IMR-90 (cell line): Measurements from ENCODE around the gene NENF. TPM values are rescaled to one million over a fixed set of nuclear protein-coding genes. Genes with fewer than 3 reads are reported as not detected.
"Not testable (repeated sequence)": the region's sequence is repeated elsewhere in the genome, so short reads cannot be mapped to it uniquely, and the experiment has no call there.

Experiments
- ATAC-seq: fragments of 200-7000 bp; cut with Tn5 transposase; 2 replicates; pipeline ENCODE4 v1.9.1; 2020; ENCODE audit warnings: low read depth, mild to moderate bottlenecking, moderate library complexity
- BruUV-seq: library from RNA; stranded (reverse); fragments of 400-500 nt; replicated peaks from 2 replicates; lab custom pipeline; 2021; lab: Mats Ljungman, UMichigan
- CTCF ChIA-PET: fragments of 300-600 bp; formaldehyde crosslinking; extraction: SDS; loops from one replicate; lab custom pipeline; 2021; ENCODE audit warnings: antibody characterized with exemption; lab: Yijun Ruan, JAX
- POLR2A ChIA-PET: fragments of 300-600 bp; sonication (Branson Sonifier 250); formaldehyde crosslinking; loops from one replicate; lab custom pipeline; 2022; ENCODE audit warnings: antibody characterized with exemption; ENCODE audit not compliant: unreplicated experiment; lab: Charles Lee
- DNase-seq: peaks from one replicate; pipeline ENCODE4 v3.0.0; 2013
- H2AFZ ChIP-seq: replicated peaks from 2 replicates; pipeline ENCODE3; 2013; ENCODE audit warnings: low read length, mild to moderate bottlenecking; ENCODE audit not compliant: poor library complexity
- H2AK5ac ChIP-seq: 2 replicates; pipeline ENCODE4 v1.6.1; 2013; ENCODE audit warnings: low read depth, low read length, inconsistent platforms
- H2AK9ac ChIP-seq: replicated peaks from 2 replicates; pipeline ENCODE3; 2013; ENCODE audit warnings: mild to moderate bottlenecking, low read depth, low read length, moderate library complexity; ENCODE audit not compliant: poor library complexity
- H2BK120ac ChIP-seq: 2 replicates; pipeline ENCODE4 v1.6.1; 2013; ENCODE audit warnings: low read depth, low read length, inconsistent platforms
- H2BK15ac ChIP-seq: 3 replicates; pipeline ENCODE4 v1.6.1; 2013; ENCODE audit warnings: low read depth, low read length, inconsistent platforms
- H2BK20ac ChIP-seq: 2 replicates; pipeline ENCODE4 v1.6.1; 2013; ENCODE audit warnings: low read depth, mild to moderate bottlenecking, inconsistent platforms, low read length, moderate library complexity
- H2BK5ac ChIP-seq: 2 replicates; pipeline ENCODE4 v1.6.1; 2013; ENCODE audit warnings: mild to moderate bottlenecking, low read depth, low read length, inconsistent platforms; ENCODE audit not compliant: poor library complexity, severe bottlenecking
- H3K14ac ChIP-seq: replicated peaks from 2 replicates; pipeline ENCODE4 v1.6.1; 2013; ENCODE audit warnings: low read depth, low read length, inconsistent platforms
- H3K18ac ChIP-seq: 2 replicates; pipeline ENCODE4 v1.6.1; 2013; ENCODE audit warnings: low read depth, low read length, control low read depth
- H3K23ac ChIP-seq: 2 replicates; pipeline ENCODE4 v1.6.1; 2013; ENCODE audit warnings: low read depth, low read length, inconsistent platforms
- H3K27ac ChIP-seq: 2 replicates; pipeline ENCODE4 v1.5.1; 2013; ENCODE audit warnings: mild to moderate bottlenecking, control low read depth, low read length; ENCODE audit not compliant: insufficient read depth
- H3K27me3 ChIP-seq: 2 replicates; pipeline ENCODE4 v1.6.1; 2013; ENCODE audit warnings: low read length; ENCODE audit not compliant: control insufficient read depth, insufficient read depth
- H3K36me3 ChIP-seq: 2 replicates; pipeline ENCODE4 v1.6.1; 2013; ENCODE audit warnings: low read length, mixed read lengths; ENCODE audit not compliant: control insufficient read depth, insufficient read depth
- H3K4ac ChIP-seq: 2 replicates; pipeline ENCODE4 v1.6.1; 2013; ENCODE audit warnings: low read depth, low read length, inconsistent platforms
- H3K4me1 ChIP-seq: 2 replicates; pipeline ENCODE4 v1.6.1; 2013; ENCODE audit warnings: low read length, mixed read lengths; ENCODE audit not compliant: control insufficient read depth, insufficient read depth
- H3K4me2 ChIP-seq: 2 replicates; pipeline ENCODE4 v1.6.1; 2013; ENCODE audit warnings: low read depth, mild to moderate bottlenecking, control low read depth, low read length, moderate library complexity
- H3K4me3 ChIP-seq: 2 replicates; pipeline ENCODE4 v1.5.1; 2013; ENCODE audit warnings: low read depth, mild to moderate bottlenecking, control low read depth, low read length, moderate library complexity; ENCODE audit not compliant: insufficient read depth
- H3K56ac ChIP-seq: 2 replicates; pipeline ENCODE4 v1.6.1; 2013; ENCODE audit warnings: low read length, inconsistent platforms; ENCODE audit not compliant: insufficient read depth; ENCODE audit errors: extremely low read depth
- H3K79me1 ChIP-seq, 2 experiments: 2 replicates each; pipeline ENCODE4 v1.6.1; 2013; ENCODE audit warnings: low read length in 2 of 2, inconsistent platforms in 1 of 2, low read depth in 1 of 2
- H3K9ac ChIP-seq: 2 replicates; pipeline ENCODE4 v1.6.1; 2013; ENCODE audit warnings: low read depth, low read length, control low read depth
- H3K9me1 ChIP-seq: 2 replicates; pipeline ENCODE4 v1.6.1; 2013; ENCODE audit warnings: low read length, inconsistent platforms; ENCODE audit not compliant: insufficient read depth
- H3K9me3 ChIP-seq: 2 replicates; pipeline ENCODE4 v1.6.1; 2013; ENCODE audit warnings: low read length; ENCODE audit not compliant: control insufficient read depth, insufficient read depth
- H4K20me1 ChIP-seq: 2 replicates; pipeline ENCODE4 v1.6.1; 2013; ENCODE audit warnings: low read length, inconsistent platforms; ENCODE audit not compliant: insufficient read depth
- H4K5ac ChIP-seq: 2 replicates; pipeline ENCODE4 v1.6.1; 2013; ENCODE audit warnings: mild to moderate bottlenecking, low read depth, low read length, control low read depth
- H4K8ac ChIP-seq, 2 experiments: 2 replicates each; pipeline ENCODE4 v1.6.1; 2013; ENCODE audit warnings: low read depth in 2 of 2, low read length in 2 of 2, control low read depth in 1 of 2, inconsistent platforms in 1 of 2
- H4K91ac ChIP-seq: 2 replicates; pipeline ENCODE4 v1.6.1; 2013; ENCODE audit warnings: low read depth, low read length, inconsistent platforms; ENCODE audit not compliant: insufficient read depth
- CEBPB ChIP-seq: IDR thresholded peaks from 2 replicates; pipeline ENCODE4 v1.6.1; 2012; ENCODE audit warnings: low read depth, low read length, improper control_type of control experiment
- MAFK ChIP-seq: IDR thresholded peaks from 2 replicates; pipeline ENCODE4 v1.6.1; 2012; ENCODE audit warnings: low read depth, low read length, improper control_type of control experiment
- WGBS, 2 experiments: methylation state at CpG; one replicate each; pipeline versions ENCODE4 v1.1.5 to v1.1.7; 2013; ENCODE audit warnings: missing lambda C conversion rate in 2 of 2; ENCODE audit not compliant: insufficient read length in 1 of 2; ENCODE audit errors: extremely low coverage in 2 of 2; 5-methylcytosine and 5-hydroxymethylcytosine counted together
- dilution Hi-C: fragments of 300-500 bp; cut with HindIII; formaldehyde crosslinking; loops from one replicate; pipeline ENCODE4 v1.14.3; 2018; ENCODE audit warnings: low sequenced_read_pairs; ENCODE audit not compliant: unreplicated experiment
- in situ Hi-C: fragments of 300-500 bp; cut with MboI; formaldehyde crosslinking; loops from 3 replicates; pipeline ENCODE4 v1.14.3; 2019; ENCODE audit warnings: low sequenced_read_pairs, inconsistent platforms, mixed read lengths
- intact Hi-C: fragments of 100-400 bp; cut with micrococcal nuclease; formaldehyde crosslinking; loops from 2 replicates; pipeline ENCODE4 v1.10.0; 2022
- polyA plus RNA-seq, 3 experiments: library from polyadenylated mRNA; depleted of rRNA; stranded (reverse); fragments of >200 nt; gene quantifications; 2 replicates each; pipeline ENCODE4 v1.2.3, GENCODE V29; 2012; ENCODE audit warnings: low replicate concordance in 1 of 3
- total RNA-seq: library from RNA; depleted of rRNA; stranded (reverse); fragments of >200 nt; gene quantifications from 2 replicates; pipeline ENCODE4 v1.2.3, GENCODE V29; 2012

NENF gene
- total and polyA plus RNA-seq, 2 of the 4 experiments (the other 2 are of a cell fraction), result 16.0 to 40.4 TPM

DNA sequence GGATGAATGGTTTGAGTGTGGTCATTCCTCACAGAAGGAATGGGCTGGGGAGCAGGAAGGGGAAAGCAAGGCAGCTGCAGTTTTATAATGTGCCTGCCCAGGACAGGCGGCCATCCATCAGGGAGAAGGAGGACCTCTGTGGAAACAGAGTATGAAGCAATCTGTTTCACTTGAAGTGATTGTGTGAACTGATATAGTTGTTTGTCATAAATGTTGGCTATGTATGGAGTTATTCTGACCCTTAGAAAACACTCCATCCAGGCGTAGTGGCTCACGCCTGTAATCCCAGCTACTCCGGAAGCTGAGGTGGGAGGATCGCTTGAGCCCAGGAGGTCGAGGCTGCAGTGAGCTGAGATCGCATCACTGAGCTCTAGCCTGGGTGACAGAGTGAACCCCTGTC lies 46.5 kb downstream of the NENF start:
- H3K4me2 ChIP-seq, result no peak overlapping the region
- no peak overlapping the region for H3K27ac ChIP-seq
- no peak overlapping the region for H3K18ac ChIP-seq
- ChIA-PET CTCF (no interaction called here), POLR2A (interaction anchor here (1.1 kb wide), 1 partner anchor 9 kb away, joined by 3 read pairs; no protein-coding TSS in a partner anchor)
- in situ Hi-C loops, result loop anchor here (5.0 kb wide), 1 partner anchor 298 kb away; no protein-coding TSS in a partner anchor
- peaks cover 4% of the 10 kb centered on the region; the same call in 1 of the 2 replicates for H3K27me3 ChIP-seq
- H4K5ac ChIP-seq, result no peak overlapping the region
- H2AK9ac ChIP-seq, result no peak overlapping the region
- no peak overlapping the region for H3K23ac ChIP-seq
- H4K91ac ChIP-seq, result no peak overlapping the region
- no peak overlapping the region for H3K9ac ChIP-seq
- intact Hi-C loops, result loop anchor here (5.0 to 10.0 kb wide), 2 partner anchors 78 to 276 kb away; no protein-coding TSS in a partner anchor
- peaks cover 9% of the 10 kb centered on the region for H3K4me1 ChIP-seq
- no peaks in the 10 kb centered on the region for H3K79me1 ChIP-seq
- H2AFZ ChIP-seq, result no peak overlapping the region
- no peak overlapping the region for H3K14ac ChIP-seq
- no peak overlapping the region for H2BK5ac ChIP-seq
- dilution Hi-C loops, result no loop called here
- no peaks in the 10 kb centered on the region for H3K9me3 ChIP-seq
- H3K36me3 ChIP-seq, result no peaks in the 10 kb centered on the region
- DNase-seq (no peak), ATAC-seq (no peak)
- H4K8ac ChIP-seq, result no peak overlapping the region
- TF ChIP-seq CEBPB, result peak; percentile 44
- TF ChIP-seq MAFK, result no peak
- no peak overlapping the region for H3K56ac ChIP-seq
- H2BK15ac ChIP-seq, result no peak overlapping the region
- H4K20me1 ChIP-seq, result no peaks in the 10 kb centered on the region
- WGBS, 2 experiments, result 78% methylated on average over 4 of the region's 7 CpGs; no CpG with 5 or more reads in 1 of the 2 experiments
- H3K4ac ChIP-seq, result 0 out of 2 replicates have a peak overlapping the region, but pooled peaks have one; percentile 1
- H2AK5ac ChIP-seq, result no peak overlapping the region
- H2BK20ac ChIP-seq, result no peak overlapping the region
- BruUV-seq, result no TSS peak
- H2BK120ac ChIP-seq, result no peak overlapping the region
- H3K9me1 ChIP-seq, result peaks cover 15% of the 10 kb centered on the region
- H3K4me3 ChIP-seq, result no peak overlapping the region

DNA sequence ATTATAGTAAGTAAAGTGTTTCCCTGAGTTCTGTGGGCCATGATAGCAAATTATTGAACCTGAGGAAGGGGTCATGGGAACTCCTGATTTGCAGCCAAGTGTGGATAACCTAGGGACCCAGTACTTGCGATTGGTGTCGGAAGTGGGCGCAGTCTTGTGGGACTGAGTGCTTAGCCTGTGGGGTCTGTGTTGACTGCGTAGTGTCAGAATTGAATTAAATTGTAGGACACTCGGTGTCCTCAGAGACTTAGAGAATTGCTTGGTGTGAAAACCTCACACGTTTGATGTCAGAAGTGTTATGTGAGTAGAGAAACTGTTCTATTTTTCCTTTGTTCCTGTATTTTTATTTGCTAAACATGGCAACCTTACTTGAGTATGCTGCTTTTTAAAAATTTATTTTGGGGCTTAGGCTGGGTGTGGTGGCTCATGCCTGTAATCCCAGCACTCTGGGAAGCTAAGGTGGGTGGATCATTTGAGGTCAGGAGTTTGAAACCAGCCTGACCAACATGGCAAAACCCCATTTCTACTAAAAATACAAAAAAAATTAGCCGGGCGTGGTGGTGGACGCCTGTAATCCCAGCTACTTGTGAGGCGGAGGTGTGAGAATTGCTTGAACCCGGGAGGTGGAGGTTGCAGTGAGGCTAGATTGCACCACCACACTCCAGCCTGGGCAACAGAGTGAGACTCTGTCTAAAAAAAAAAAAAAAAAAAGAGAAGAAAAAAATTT lies 48.2 kb downstream of the NENF start:
- H4K5ac ChIP-seq, POLR2A ChIA-PET, H2BK5ac ChIP-seq, ATAC-seq, H3K14ac ChIP-seq, H2AK9ac ChIP-seq, BruUV-seq, DNase-seq, H2BK20ac ChIP-seq, dilution Hi-C loops, H3K4ac ChIP-seq, H3K27ac ChIP-seq, H2AFZ ChIP-seq, H4K20me1 ChIP-seq, H3K9ac ChIP-seq, H2BK120ac ChIP-seq, H2BK15ac ChIP-seq, H3K4me3 ChIP-seq, H3K4me2 ChIP-seq, H3K79me1 ChIP-seq, H3K23ac ChIP-seq, H3K36me3 ChIP-seq, H4K8ac ChIP-seq, H3K9me3 ChIP-seq, H3K18ac ChIP-seq, H3K27me3 ChIP-seq, H4K91ac ChIP-seq, H3K56ac ChIP-seq, intact Hi-C loops: not testable (repeated sequence)
- Histone ChIP-seq H3K9me1 (peaks cover 24% of the 10 kb centered on the region), H2AK5ac (peak overlapping the region; percentile 3; the same call in 1 of the 2 replicates), H3K4me1 (peaks cover 18% of the 10 kb centered on the region)
- in situ Hi-C loops, result loop anchor here (5.0 kb wide), 1 partner anchor 116 kb away; no protein-coding TSS in a partner anchor
- CTCF ChIA-PET, result interaction anchor here (0.6 to 0.7 kb wide), 2 partner anchors 25 to 295 kb away, joined by 4 to 6 read pairs; no protein-coding TSS in a partner anchor
- WGBS, 2 experiments, result 96% methylated on average over 3 of the region's 11 CpGs; no CpG with 5 or more reads in 1 of the 2 experiments
